ENCODE data around the gene ZDHHC5.
A peak's percentile ranks its signal among the peaks of the same experiment; 100 is the strongest.

ZDHHC5 gene, protein sequence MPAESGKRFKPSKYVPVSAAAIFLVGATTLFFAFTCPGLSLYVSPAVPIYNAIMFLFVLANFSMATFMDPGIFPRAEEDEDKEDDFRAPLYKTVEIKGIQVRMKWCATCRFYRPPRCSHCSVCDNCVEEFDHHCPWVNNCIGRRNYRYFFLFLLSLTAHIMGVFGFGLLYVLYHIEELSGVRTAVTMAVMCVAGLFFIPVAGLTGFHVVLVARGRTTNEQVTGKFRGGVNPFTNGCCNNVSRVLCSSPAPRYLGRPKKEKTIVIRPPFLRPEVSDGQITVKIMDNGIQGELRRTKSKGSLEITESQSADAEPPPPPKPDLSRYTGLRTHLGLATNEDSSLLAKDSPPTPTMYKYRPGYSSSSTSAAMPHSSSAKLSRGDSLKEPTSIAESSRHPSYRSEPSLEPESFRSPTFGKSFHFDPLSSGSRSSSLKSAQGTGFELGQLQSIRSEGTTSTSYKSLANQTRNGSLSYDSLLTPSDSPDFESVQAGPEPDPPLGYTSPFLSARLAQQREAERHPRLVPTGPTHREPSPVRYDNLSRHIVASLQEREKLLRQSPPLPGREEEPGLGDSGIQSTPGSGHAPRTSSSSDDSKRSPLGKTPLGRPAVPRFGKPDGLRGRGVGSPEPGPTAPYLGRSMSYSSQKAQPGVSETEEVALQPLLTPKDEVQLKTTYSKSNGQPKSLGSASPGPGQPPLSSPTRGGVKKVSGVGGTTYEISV
- total RNA-seq, result 102 to 230 (median 171) reads per million in 17 experiments

- peak; percentile 99 to 100 (median 99) for DNase-seq
These were observed at the start of gene ZDHHC5 for GRCh38 chr11:57667736-57668433. TSS of gene ZDHHC5 (plus strand) at chr11:57668114. CDS start at chr11:57673091, 4,977 bp downstream.

GRCh38 chr11:57618438-57618837 lies 49.5 kb upstream of the ZDHHC5 start:
- DNase-seq, result no peak

DNA sequence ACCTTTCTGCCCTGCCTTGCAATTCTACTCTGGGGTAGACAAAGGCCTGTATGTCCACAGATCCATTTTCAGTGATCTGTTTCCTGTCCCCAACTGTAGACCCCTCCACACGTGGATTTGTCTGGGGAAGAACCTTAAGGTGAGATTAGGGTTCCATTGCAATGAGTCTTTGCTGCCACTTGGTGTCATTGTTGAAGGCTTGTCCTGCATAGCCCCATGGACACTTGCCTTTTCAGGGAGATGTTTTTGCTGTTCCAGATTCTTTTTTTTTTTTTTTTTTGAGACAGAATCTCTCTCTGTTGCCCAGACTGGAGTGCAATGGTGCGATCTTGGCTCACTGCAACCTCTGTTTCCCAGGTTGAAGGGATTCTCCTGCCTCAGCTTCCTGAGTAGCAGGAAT lies 48.6 kb upstream of the ZDHHC5 start:
- no peak for DNase-seq

DNA sequence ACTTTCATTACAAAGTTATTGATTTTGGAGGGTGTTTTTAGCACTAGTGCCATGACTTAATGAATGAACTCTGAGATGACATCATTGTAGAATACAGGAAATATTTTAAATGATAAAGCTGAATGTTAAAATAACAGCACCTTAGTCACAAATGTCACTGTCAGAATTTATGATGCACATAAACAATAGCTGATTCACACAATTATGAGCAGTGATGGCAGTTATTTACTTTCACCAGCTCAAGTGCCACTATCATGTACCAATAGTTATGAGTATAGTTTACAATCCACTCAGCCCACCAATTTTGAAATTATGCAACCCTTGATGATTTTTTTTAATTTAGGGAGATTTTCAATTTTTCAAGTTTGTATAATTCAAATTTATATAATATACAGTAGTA lies 47.4 kb upstream of the ZDHHC5 start:
- no peak for DNase-seq

- DNase-seq, result no peak
These were observed 45.7 kb upstream of the ZDHHC5 start for GRCh38 chr11:57622263-57622662.

DNA sequence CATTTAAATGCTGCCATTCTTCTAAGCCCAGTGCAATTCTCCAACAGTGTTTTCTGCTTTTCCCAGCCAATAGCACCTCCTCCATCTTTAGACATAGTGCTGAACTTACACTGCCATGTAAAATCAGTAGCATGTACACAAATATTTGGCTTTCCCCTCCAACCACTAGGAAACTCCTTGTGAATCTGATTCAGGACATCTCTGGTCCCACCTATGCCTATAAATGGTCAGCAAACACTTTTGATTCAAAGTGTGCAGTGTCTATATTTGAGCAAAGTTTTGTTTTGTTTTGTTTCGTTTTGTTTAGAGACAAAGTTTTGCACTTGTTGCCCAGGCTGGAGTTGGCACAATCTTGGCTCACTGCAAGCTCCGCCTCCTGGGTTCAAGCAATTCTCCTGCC lies 43.0 kb upstream of the ZDHHC5 start:
- DNase-seq, result no peak

DNA sequence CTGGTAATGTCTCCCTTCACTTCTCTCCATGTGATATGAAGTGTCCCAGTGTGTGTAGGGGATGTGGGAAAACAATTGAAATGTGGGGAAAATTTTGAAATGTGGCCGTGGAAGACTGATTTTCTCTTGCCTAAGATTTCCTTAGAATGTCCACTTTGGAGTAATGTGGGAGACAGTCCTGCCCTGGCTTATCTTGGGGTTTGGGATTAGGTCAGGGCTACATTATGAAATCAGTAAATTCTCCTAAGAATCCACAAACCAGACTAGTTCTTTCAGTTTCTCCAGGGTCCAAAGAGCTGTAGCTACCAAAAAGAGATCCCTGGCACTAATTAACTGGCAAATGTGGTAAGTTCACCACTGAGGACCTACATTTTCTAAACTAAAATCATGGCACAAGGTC lies 41.0 kb upstream of the ZDHHC5 start:
- DNase-seq, result no peak

GRCh38 chr11:57630171-57630570 lies 37.7 kb upstream of the ZDHHC5 start:
- peak in 3 of 4 experiments; percentile 7 to 24 (median 21) for DNase-seq

DNA sequence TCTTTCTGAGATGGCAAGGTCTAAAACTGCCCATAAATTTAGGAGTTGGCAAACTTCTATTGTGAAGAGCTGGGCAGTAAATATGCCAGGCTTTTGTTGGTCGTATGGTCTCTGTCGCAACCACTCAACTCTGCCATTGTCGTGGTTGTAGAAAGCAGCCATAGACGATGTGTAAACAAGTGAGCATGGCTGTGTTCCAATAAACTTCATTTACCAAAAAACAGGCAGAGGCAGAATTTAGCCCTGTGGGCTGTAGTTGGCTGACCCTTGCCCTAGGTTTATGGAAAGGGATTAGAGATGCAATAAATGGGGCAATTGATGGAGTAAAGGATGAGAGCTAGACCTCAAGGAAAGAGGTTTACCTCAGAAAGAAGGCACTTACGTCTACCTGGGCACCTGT lies 35.8 kb upstream of the ZDHHC5 start:
- no peak for DNase-seq

DNA sequence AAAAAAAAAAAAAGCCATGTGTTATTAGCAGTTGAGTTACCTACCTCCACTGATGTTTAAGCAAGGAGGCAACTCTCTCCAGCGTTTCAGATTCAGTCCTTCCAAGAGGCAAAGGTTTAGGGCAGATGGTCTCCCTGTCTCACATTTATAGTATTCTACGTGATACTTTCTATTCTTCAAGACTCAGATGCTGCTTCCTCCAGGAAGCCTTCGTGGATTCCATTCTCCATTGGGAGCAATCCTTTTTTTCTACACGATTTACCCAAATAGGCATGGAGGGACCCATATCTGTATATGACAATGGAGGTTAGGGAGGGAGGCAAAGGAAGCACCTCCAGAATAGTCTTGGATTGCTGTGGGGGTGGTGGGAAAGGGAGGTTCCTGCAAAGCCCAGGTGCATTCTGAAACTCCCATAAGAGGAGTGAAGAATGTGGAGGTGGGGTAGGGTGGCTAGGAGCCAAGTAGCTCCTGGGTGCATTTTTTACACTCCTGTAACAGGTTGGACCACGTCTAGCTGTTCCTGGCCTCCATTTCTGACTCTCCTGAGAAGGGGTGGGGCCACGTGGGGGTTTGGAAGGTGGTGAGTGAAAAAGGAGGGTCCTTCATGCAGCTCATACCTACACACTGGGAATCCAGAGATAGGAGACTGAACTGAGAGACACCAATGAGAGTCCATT lies 34.4 kb upstream of the ZDHHC5 start:
- no peak for DNase-seq

- no peak for DNase-seq
These were observed 33.6 kb upstream of the ZDHHC5 start for GRCh38 chr11:57634311-57634710.

DNA sequence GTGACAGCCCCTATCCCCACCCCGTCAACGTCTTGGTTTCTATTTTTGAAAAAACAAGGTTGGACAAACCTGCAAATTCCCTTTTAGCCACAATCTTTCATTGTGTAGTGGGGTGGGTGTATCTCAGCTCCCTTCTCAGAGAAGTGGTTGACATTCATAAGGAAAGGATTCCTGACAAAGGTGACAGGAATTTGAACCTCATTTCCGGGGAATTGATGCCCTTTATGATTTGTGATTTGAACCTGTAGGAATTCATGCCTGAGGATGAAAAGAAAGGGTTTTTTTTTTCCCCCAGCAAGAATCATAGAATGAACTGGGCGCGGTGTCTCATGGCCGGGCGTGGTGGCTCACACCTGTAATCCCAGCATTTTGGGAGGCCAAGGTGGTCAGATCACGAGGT lies 32.7 kb upstream of the ZDHHC5 start:
- no peak for DNase-seq

DNA sequence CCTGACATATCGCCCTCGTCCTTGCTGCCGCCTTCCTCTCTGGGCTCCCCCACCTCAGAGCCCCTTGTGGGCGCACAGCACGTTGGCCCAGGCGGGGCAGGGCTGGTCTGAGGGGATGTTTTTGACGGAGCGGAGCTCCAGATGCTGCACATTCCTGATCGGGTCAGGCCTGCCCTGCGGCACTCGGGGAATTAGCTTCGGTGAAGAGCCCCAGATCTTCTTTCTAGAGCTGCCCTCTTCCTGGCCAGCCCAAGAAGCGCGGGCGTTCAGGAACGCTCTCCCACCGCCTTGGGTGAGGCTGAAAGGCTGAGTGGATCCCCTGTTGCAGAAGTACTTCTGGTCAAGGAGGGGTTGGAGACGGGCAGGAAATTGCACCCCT lies 30.3 kb upstream of the ZDHHC5 start:
- DNase-seq, result peak in 1 of 4 experiments; percentile 9

DNA sequence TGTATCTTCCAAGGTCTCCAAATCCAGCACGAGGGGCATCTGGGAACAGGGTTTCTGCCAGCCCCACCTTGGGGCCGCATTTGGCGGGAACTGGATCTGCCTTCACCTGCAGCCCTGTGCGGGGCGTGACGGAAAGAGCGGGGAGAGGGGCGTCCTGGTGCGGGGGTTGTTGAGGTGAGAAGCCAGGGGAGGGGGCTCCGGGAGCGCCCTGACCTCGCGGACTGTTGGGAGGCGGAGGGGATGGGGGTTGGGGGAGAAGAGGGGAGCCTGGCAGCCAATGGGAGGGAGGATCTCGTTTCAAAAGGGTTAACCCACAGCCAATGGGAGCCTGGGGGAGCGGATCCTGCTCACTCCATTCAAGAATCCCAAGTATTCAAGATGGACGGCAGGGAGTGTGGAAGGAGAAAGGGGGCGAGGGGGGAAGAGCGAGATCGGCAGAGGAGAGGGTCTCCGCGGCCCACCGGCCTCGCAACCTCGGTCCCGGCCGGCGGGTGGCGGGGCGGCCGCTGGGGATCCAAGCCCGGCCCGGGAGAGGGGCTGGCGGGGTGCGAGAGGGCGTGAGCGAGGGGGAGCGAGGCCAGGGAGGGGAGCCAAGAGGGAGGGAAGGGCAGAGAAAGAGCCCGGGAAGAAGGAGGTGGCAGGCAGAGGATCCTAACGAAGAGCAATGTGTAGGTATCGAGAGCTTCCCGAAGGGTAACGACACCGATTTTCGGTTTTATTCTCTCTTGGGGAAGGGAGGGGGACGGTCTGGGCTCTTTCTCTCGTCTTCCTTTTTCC lies 29.7 kb upstream of the ZDHHC5 start:
- DNase-seq, result peak in 1 of 4 experiments; percentile 13

GRCh38 chr11:57638811-57639320 lies 29.0 kb upstream of the ZDHHC5 start:
- DNase-seq, result peak in 1 of 4 experiments; percentile 7

DNA sequence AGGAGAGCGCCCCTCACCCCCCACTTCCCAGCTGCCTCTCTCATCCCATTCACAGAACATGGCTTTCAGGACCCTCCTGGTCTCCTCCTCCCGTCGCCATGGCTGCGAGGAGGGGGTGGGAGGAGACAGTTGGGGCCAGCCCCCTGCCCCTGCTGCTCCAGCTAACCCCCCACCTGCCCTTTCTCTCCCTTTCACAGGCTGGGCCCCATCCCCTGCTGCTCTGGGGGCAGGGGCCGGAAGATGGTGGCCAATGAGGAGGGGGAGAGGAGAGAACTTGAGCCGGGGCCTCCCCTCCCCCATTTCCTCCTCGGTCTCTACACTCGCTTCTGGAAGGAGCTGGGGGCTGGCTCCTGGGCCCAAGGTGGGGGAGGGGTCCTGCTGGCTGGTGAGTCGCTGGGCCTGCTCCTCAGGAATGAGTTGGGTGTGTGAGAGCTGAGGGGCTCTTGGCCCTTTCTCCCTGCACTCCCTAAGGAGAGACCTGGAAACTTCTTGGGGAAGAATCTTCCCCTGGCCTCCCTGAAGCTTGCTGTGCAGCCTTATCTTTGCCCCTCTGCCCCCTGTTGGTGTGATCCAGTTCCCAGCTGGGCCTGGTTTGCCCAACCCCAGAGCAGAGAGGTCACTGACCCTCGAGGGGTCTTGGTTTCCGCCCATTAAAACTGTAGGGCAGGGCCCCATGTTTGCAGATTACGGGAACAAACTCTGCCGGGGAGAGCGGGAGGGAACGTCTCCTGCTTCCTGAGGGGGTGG lies 28.4 kb upstream of the ZDHHC5 start:
- DNase-seq, result no peak

DNA sequence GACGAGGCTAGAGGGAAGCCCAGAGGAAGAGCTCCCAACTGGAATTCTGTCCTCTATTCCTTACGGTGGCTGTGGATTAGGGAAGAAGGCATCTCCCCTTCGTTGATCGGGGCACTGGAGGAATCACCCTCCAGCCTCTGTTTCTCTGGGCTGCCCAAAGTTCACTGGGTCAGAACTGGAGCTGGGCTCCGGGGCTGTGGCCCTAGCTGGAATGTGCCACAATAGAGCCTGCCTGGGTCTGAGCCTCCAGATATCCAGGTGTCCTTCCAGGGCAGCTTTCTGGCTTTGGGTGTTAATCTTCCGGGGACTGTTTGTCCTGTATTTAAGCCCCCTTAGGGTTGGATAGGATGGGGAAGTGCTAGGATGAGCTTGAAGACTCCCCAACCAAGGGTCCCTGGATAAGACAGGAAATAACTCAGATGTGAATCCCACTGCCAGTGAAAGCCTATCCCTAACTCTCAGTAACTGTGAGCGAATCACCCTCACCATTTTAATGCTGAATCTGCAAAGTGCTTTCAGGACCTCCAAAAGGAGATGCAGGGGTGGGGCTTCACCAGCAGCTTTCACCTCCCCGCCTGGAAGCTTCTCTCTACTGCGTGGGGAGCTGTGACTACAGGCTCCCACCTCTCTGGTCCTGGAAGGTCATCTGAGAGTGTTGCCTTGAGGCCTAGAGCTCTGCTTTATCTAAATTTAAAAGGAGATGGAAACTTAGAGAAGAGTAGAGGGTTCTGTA lies 27.7 kb upstream of the ZDHHC5 start:
- DNase-seq, result no peak

GRCh38 chr11:57641011-57641807 lies 26.7 kb upstream of the ZDHHC5 start:
- peak; percentile 60 to 79 (median 69) for DNase-seq

DNA sequence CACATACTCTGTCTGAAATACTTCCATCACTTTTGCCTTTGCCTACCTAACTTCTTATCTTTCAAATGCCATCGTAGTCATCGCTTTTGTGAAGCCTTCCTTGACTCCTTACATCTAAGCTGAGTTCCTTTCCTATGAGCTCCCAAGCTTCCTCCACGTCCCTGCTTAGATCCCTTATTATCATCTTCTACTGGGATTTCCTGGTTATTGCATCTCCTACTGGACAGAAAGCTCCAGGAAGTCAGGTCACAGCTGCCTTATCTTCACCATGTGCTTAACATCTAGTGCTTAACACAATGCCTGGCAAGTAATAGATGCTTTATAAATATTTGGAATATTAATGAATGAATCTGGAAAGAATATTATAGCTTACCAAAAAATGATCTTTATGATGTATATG lies 24.1 kb upstream of the ZDHHC5 start:
- DNase-seq, result no peak

Measured in suppressor macrophage (primary cell).